Measurements from ENCODE around the gene HINT3.

HINT3 gene

DNA sequence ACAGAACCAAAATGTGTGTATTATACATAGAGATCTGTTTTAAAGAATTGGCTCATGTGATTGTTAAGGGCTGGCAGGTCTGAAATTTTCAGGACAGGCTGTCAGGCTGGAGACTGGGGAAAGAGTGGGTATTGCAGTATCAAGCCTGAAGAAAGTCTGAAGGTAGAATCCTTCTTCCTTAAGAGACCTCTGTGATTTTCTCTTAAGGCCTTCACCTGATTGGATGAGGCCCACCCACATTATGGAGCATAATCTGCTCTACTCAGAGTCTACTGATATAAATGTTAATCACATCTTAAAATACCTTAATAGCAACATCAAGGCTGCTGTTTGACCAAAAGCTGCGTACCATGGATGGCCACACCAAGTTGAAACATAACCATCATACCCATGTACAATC lies 43.4 kb upstream of the HINT3 start:
- TF ChIP-seq, protein P1, sequence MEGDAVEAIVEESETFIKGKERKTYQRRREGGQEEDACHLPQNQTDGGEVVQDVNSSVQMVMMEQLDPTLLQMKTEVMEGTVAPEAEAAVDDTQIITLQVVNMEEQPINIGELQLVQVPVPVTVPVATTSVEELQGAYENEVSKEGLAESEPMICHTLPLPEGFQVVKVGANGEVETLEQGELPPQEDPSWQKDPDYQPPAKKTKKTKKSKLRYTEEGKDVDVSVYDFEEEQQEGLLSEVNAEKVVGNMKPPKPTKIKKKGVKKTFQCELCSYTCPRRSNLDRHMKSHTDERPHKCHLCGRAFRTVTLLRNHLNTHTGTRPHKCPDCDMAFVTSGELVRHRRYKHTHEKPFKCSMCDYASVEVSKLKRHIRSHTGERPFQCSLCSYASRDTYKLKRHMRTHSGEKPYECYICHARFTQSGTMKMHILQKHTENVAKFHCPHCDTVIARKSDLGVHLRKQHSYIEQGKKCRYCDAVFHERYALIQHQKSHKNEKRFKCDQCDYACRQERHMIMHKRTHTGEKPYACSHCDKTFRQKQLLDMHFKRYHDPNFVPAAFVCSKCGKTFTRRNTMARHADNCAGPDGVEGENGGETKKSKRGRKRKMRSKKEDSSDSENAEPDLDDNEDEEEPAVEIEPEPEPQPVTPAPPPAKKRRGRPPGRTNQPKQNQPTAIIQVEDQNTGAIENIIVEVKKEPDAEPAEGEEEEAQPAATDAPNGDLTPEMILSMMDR (IDR thresholded peaks at IDR 0.05; ENCODE audit: insufficient read depth, low read length, poor library complexity, severe bottlenecking), result no peak
- TF ChIP-seq EZH2phosphoT487 (conservative IDR thresholded peaks at IDR 0.05; ENCODE audit: low read length), result no peak
- no peak overlapping the region for H2AFZ ChIP-seq (ENCODE audit: low read depth, low read length, severe bottlenecking)
- H3K9me2 ChIP-seq (replicated peaks; ENCODE audit: insufficient read depth, low read length), result no peaks in the 10 kb centered on the region
- H3F3A ChIP-seq (ENCODE audit: insufficient read depth), result no peaks in the 10 kb centered on the region
- H3K36me3 ChIP-seq (ENCODE audit: low read length), result peaks cover 14% of the 10 kb centered on the region
- H4K20me1 ChIP-seq (ENCODE audit: low read depth, low read length), result no peaks in the 10 kb centered on the region
- no peak overlapping the region for H3K9ac ChIP-seq (ENCODE audit: low read length)
- no peaks in the 10 kb centered on the region for H3K9me3 ChIP-seq (ENCODE audit: insufficient read depth, low read length)
- no peaks in the 10 kb centered on the region for H3K27me3 ChIP-seq (ENCODE audit: low read length)
- no peak overlapping the region for H3K27ac ChIP-seq (ENCODE audit: low read depth, low read length)
- no peaks in the 10 kb centered on the region for H3K79me2 ChIP-seq (ENCODE audit: insufficient read depth, low read length)
- no peak overlapping the region for H3K4me3 ChIP-seq (ENCODE audit: insufficient read depth, low read length, poor library complexity, severe bottlenecking)
- no peak overlapping the region for H3K4me2 ChIP-seq (ENCODE audit: low read depth, low read length, poor library complexity, severe bottlenecking)

DNA sequence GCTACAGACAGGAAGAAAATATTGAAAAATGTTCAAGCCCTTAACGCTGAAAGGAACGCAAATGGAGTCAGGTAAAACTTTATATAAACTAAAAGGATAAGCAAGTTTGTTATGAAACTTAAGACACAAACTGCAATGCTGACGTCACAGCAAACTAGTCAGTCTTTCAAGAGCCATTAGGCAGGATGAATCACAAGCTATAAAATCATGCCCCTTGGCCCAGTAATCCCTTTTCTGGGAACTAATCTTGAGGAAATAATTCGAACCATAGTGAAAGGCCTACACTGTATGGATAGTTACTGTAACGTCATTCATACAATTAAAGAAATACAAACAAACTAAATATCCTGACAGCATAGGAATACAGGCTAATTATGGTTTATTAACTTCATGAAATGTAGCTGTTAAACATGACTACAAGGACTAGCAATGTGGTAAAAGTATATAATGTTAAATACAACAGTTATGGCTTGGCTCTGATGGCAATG lies 42.7 kb upstream of the HINT3 start:
- H3K27ac ChIP-seq (ENCODE audit: low read depth, low read length), result no peak overlapping the region
- H3K36me3 ChIP-seq (ENCODE audit: low read length), result peaks cover 14% of the 10 kb centered on the region
- H3K79me2 ChIP-seq (ENCODE audit: insufficient read depth, low read length), result no peaks in the 10 kb centered on the region
- no peak overlapping the region for H3K4me2 ChIP-seq (ENCODE audit: low read depth, low read length, poor library complexity, severe bottlenecking)
- no peak overlapping the region for H3K9ac ChIP-seq (ENCODE audit: low read length)
- H3K9me2 ChIP-seq (replicated peaks; ENCODE audit: insufficient read depth, low read length), result no peaks in the 10 kb centered on the region
- no peak overlapping the region for H2AFZ ChIP-seq (ENCODE audit: low read depth, low read length, severe bottlenecking)
- TF ChIP-seq EZH2phosphoT487 (conservative IDR thresholded peaks at IDR 0.05; ENCODE audit: low read length), result no peak
- TF ChIP-seq, protein P1 (IDR thresholded peaks at IDR 0.05; ENCODE audit: insufficient read depth, low read length, poor library complexity, severe bottlenecking), result no peak
- H3F3A ChIP-seq (ENCODE audit: insufficient read depth), result no peaks in the 10 kb centered on the region
- H3K9me3 ChIP-seq (ENCODE audit: insufficient read depth, low read length), result no peaks in the 10 kb centered on the region
- H3K27me3 ChIP-seq (ENCODE audit: low read length), result no peaks in the 10 kb centered on the region
- H4K20me1 ChIP-seq (ENCODE audit: low read depth, low read length), result no peaks in the 10 kb centered on the region
- H3K4me3 ChIP-seq (ENCODE audit: insufficient read depth, low read length, poor library complexity, severe bottlenecking), result no peak overlapping the region

DNA sequence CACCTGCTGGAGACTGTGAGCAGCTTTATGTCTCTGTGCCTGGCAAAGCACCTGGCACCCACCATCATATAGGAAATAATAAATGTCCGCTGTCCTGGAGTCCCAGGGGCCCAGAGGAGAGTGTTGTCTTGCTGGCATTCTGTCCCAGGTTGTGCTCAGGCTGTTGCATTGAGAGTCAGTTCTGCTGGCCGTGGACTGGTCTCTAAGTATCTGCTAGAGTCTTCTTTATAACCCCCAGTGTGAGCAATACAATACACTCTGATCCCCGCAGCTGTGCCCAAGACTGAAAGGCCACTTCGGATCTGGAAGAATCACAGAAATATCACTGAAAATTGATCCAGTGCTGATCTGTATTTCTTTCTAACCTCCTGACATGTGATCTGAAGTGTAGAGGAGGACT lies 38.3 kb upstream of the HINT3 start:
- H3K9ac ChIP-seq (ENCODE audit: low read length), result no peak overlapping the region
- H3K79me2 ChIP-seq (ENCODE audit: insufficient read depth, low read length), result no peaks in the 10 kb centered on the region
- no peaks in the 10 kb centered on the region for H3K27me3 ChIP-seq (ENCODE audit: low read length)
- no peaks in the 10 kb centered on the region for H4K20me1 ChIP-seq (ENCODE audit: low read depth, low read length)
- H3K27ac ChIP-seq (ENCODE audit: low read depth, low read length), result no peak overlapping the region
- no peak overlapping the region for H3K4me2 ChIP-seq (ENCODE audit: low read depth, low read length, poor library complexity, severe bottlenecking)
- TF ChIP-seq, protein P1 (IDR thresholded peaks at IDR 0.05; ENCODE audit: insufficient read depth, low read length, poor library complexity, severe bottlenecking), result no peak
- no peak for TF ChIP-seq EZH2phosphoT487 (conservative IDR thresholded peaks at IDR 0.05; ENCODE audit: low read length)
- H3K36me3 ChIP-seq (ENCODE audit: low read length), result peaks cover 37% of the 10 kb centered on the region
- H3K4me3 ChIP-seq (ENCODE audit: insufficient read depth, low read length, poor library complexity, severe bottlenecking), result no peak overlapping the region
- H3K9me2 ChIP-seq (replicated peaks; ENCODE audit: insufficient read depth, low read length), result no peaks in the 10 kb centered on the region
- H3F3A ChIP-seq (ENCODE audit: insufficient read depth), result no peaks in the 10 kb centered on the region
- no peaks in the 10 kb centered on the region for H3K9me3 ChIP-seq (ENCODE audit: insufficient read depth, low read length)
- no peak overlapping the region for H2AFZ ChIP-seq (ENCODE audit: low read depth, low read length, severe bottlenecking)
